HT-29 (cell line): ENCODE results near the gene CTDSP2. TPM values are rescaled to one million over a fixed set of nuclear protein-coding genes. Genes with fewer than 3 reads are reported as not detected.

Experiments used
- DNase-seq: peaks from one replicate; pipeline ENCODE4 v3.0.0-alpha.2; 2015; ENCODE audit warnings: low spot score
- total RNA-seq: library from RNA; depleted of rRNA; stranded (reverse); fragments of >200 nt; shearing (Covaris generic); gene quantifications from 2 replicates; pipeline ENCODE4 v1.2.3, GENCODE V29; 2014

The CTDSP2 gene
- total RNA-seq, 1 experiment from 2014 or later = 40.7 TPM

- no peak for DNase-seq
Observed at GRCh38 chr12:57817261-57817989, 29.1 kb downstream of the CTDSP2 start.

- no peak for DNase-seq
Observed at GRCh38 chr12:57816855-57817151, 29.7 kb downstream of the CTDSP2 start.

- no peak for DNase-seq
Observed at GRCh38 chr12:57816001-57816854, 30.3 kb downstream of the CTDSP2 start.

- no peak for DNase-seq
Observed at GRCh38 chr12:57815177-57816000, 31.1 kb downstream of the CTDSP2 start.

- DNase-seq = no peak
Observed at GRCh38 chr12:57813971-57814772, 32.4 kb downstream of the CTDSP2 start.

GRCh38 chr12:57813111-57813970 lies 33.2 kb downstream of the CTDSP2 start:
- no peak for DNase-seq

- DNase-seq = no peak
Observed at GRCh38 chr12:57811028-57811755, 35.3 kb downstream of the CTDSP2 start.

GRCh38 chr12:57810450-57810849 lies 36.1 kb downstream of the CTDSP2 start:
- peak; percentile 88 for DNase-seq

- DNase-seq = no peak
Observed at GRCh38 chr12:57809425-57809824, 37.1 kb downstream of the CTDSP2 start.

GRCh38 chr12:57808351-57808750 lies 38.2 kb downstream of the CTDSP2 start:
- no peak for DNase-seq

GRCh38 chr12:57807285-57807684 lies 39.2 kb downstream of the CTDSP2 start:
- no peak for DNase-seq

GRCh38 chr12:57806677-57807076 lies 39.9 kb downstream of the CTDSP2 start:
- DNase-seq = no peak

- DNase-seq = peak; percentile 65
Observed at GRCh38 chr12:57803319-57803893, 43.1 kb downstream of the CTDSP2 start.

- DNase-seq = no peak
Observed at GRCh38 chr12:57802607-57803006, 43.9 kb downstream of the CTDSP2 start.

- no peak for DNase-seq
Observed at GRCh38 chr12:57800965-57801364, 45.6 kb downstream of the CTDSP2 start.

- no peak for DNase-seq
Observed at GRCh38 chr12:57797933-57798332, 48.6 kb downstream of the CTDSP2 start.

- no peak for DNase-seq
Observed at GRCh38 chr12:57796996-57797395, 49.5 kb downstream of the CTDSP2 start.

- no peak for DNase-seq
Observed at GRCh38 chr12:57795354-57795753, 51.2 kb downstream of the CTDSP2 start.

GRCh38 chr12:57793920-57794319 lies 52.6 kb downstream of the CTDSP2 start:
- DNase-seq = no peak
